GM19397 (cell line): ENCODE results near the gene TIMP3.
"Not testable (repeated sequence)": the region's sequence is repeated elsewhere in the genome, so short reads cannot be mapped to it uniquely, and the experiment has no call there.

Source experiments
- ATAC-seq: cut with Tn5 transposase; IDR thresholded peaks from one replicate; pipeline ENCODE4 v1.9.1; 2021; ENCODE audit warnings: mild to moderate bottlenecking, moderate library complexity; ENCODE audit not compliant: unreplicated experiment

The TIMP3 gene

GRCh38 chr22:32801537-32802236 lies at the start of gene TIMP3:
TIMP3 (plus strand) TSS chr22:32801705; CDS start chr22:32802002, 297 bp downstream.
- ATAC-seq = no peak

DNA sequence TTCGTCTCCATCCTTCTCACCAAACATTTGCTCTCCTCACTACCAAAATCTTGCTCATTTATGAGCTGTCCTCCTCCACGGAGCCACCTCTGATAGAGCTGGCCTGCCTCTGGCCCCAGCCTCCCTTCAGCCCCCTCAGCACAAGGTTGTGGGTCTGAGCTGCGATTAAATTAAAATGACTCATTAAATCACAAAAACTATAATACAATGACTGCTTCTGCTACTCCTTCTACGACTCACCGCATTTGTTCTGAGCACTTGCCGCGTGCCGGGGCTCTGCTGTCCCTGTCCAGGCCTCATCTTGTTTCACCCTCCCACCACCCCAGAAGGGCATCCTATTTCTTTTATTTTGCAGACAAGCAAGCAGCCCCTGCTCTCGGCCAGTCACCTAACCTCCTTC lies 49.2 kb upstream of the TIMP3 start:
- no peak for ATAC-seq

DNA sequence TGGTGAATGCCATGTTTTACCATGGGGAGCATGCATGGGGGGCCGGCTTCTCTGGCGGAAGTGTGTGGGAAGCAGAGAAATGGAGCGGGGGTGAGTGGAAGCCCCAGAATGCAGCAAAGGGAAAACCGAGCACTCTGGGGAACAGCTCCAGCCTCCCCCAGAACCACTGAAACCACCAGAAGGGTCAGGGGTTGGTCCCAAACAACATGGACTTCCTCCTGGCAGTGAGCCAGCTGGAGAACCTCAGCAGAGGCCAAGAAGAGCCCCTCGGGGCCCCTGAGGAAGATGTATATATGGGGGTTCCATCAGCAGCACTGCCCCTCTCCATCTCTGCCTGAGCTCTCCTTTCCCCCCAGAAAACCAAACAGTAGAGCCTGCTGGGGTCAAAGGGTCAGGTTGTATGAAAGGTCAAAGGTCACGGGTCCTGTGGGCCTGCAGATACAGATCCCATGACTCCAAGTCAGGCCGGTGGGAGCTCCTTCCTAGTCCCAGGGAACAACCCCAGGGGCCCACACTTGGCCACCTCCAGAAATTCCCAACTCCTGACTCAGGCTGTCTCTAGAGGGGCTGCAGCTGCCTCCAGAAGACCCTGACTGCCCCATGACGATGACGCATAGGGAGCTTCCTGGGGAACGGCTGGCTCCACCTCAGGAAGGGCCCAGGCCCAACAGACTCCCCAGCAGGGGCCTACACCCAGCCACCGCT lies 48.5 kb upstream of the TIMP3 start:
- ATAC-seq = no peak

GRCh38 chr22:32753591-32753990 lies 47.9 kb upstream of the TIMP3 start:
- no peak for ATAC-seq

GRCh38 chr22:32754413-32755041 lies 47.0 kb upstream of the TIMP3 start:
- ATAC-seq = no peak

DNA sequence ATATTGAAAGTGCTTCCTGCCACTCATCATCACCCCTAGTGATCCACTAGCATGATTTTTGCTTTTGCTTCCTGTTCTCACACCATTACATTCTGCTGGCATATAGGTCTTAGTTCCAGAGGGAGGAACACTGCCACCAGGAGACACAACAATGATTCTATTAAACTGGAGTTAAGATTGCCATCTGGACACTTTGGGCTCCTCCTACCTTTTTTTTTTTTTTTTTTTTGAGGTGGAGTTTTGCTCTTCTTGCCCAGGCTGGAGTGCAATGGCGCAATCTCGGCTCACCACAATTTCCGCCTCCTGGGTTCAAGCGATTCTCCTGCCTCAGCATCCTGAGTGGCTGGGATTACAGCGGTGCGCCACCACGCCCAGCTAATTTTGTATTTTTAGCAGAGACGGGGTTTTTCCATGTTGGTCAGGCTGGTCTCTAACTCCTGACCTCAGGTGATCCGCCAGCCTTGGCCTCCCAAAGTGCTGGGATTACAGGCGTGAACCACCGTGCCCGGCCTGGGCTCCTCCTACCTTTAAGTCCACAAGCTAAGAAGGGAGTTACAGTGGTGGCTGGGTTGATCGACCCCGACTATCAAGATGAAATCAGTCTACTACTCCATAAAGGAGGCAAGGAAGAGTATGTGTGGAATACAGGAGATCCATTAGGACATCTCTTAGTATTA lies 44.3 kb upstream of the TIMP3 start:
- ATAC-seq = not testable (repeated sequence)

- ATAC-seq = no peak
These were observed 42.6 kb upstream of the TIMP3 start for GRCh38 chr22:32758866-32759385.

- ATAC-seq = no peak
These were observed 41.1 kb upstream of the TIMP3 start for GRCh38 chr22:32760396-32760795.

DNA sequence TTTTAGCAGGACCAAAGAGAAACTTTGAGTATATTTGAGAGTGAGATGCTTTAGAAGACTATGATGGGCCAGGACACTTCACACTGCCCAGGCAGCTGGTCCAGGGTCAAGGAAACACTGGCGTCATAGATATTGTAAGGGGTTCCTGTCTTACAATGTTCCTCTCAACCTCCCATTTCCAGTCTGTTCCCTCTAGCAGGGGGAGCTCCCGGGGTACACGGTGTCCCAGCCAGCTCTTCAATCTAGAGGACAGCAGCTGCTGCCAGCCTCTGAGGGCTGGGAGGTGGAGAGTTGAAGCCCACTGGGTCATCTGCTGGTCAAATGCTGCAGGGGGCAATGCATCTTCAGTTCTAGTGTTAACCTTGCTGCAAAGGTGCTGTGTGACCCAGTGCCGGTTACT lies 40.7 kb upstream of the TIMP3 start:
- no peak for ATAC-seq

- no peak for ATAC-seq
These were observed 40.1 kb upstream of the TIMP3 start for GRCh38 chr22:32761251-32761903.

- ATAC-seq = no peak
These were observed 37.0 kb upstream of the TIMP3 start for GRCh38 chr22:32764330-32765131.

- ATAC-seq = no peak
These were observed 36.3 kb upstream of the TIMP3 start for GRCh38 chr22:32765132-32765618.

DNA sequence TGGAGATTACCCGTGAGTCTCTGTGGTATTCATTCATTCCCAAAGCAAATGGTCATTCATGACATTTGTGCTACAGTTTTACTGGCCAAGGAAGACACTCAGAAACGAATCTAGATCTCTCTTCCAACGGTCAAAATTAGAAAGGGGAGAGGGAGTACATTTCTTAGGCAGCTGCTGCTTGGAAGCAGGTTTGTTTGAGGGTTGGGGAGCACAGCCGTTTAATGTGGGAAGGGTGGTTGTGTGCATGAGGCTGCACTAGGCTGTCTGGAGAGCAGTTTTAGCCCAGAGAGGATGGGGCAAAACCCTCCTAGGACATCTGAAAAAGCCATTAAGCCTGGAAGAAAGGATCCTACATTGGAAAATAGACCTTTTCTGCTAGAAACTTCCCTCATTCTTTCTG lies 29.7 kb upstream of the TIMP3 start:
- no peak for ATAC-seq

GRCh38 chr22:32775957-32776356 lies 25.5 kb upstream of the TIMP3 start:
- ATAC-seq = no peak

GRCh38 chr22:32776397-32776796 lies 25.1 kb upstream of the TIMP3 start:
- ATAC-seq = no peak

GRCh38 chr22:32776802-32777201 lies 24.7 kb upstream of the TIMP3 start:
- no peak for ATAC-seq

DNA sequence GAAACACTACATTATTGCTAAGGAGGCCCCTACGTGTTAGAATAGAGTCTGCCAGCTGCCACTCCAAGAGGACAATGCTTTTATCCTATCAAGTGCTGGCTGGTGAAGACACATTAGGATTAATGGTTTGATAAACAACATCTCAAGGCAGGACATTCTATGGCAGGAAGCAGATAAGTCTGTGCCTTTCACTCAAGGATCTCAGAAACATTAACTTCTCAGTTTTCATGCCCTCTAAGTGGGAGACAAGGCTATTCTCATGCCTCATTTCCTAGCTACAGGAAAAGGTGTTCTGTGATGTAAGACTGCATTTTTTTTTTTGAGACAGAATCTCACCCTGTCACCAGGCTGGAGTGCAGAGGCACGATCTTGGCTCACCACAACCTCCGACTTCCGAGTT lies 23.5 kb upstream of the TIMP3 start:
- ATAC-seq = no peak

GRCh38 chr22:32780726-32781310 lies 20.7 kb upstream of the TIMP3 start:
- ATAC-seq = no peak

DNA sequence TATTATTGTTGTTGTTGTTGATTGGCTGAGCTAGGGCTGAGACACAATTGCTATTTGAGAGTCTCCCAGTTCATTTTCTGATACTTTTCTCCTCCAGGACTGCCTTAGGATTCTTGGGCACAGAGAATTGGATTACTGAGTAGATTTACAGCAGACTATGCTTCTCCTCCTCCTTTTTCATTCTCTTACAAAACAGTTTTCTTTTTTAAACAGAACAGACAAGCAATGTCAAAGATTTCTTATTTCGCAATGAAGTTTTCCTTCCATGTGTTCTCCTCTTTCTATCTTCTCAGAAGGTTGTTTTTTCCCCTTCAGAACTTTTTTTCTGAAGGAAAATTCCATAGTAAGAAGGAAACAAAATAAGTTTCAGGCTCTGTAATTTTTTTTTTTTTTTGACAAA lies 19.8 kb upstream of the TIMP3 start:
- ATAC-seq = no peak
